Measurements from ENCODE around the gene LRRC3. TPM values are rescaled to one million over a fixed set of nuclear protein-coding genes. Genes with fewer than 3 reads are reported as not detected.

LRRC3 gene
- total RNA-seq, 1 donor from 2014 or later = 10.1 TPM

- H3K27me3 Mint-ChIP-seq (ENCODE audit: low read depth) = no peaks in the 10 kb centered on the region
- no peaks in the 10 kb centered on the region for H3K9me3 Mint-ChIP-seq
- no peak overlapping the region for H3K4me3 Mint-ChIP-seq
- H3K4me1 Mint-ChIP-seq = peaks cover 11% of the 10 kb centered on the region
- no peak for DNase-seq (ENCODE audit: low read depth, low spot score)
- no peaks in the 10 kb centered on the region for H3K36me3 Mint-ChIP-seq (ENCODE audit: low read depth)
- no peak for TF ChIP-seq CTCF (conservative IDR thresholded peaks at IDR 0.05)
- H3K27ac Mint-ChIP-seq (ENCODE audit: unreplicated experiment) = no peak overlapping the region
Observed at GRCh38 chr21:44508711-44509445, 53.6 kb downstream of the LRRC3 start.

GRCh38 chr21:44509539-44509938, 54.2 kb downstream of the LRRC3 start:
- H3K4me3 Mint-ChIP-seq = no peak overlapping the region
- H3K4me1 Mint-ChIP-seq = peaks cover 11% of the 10 kb centered on the region
- no peaks in the 10 kb centered on the region for H3K9me3 Mint-ChIP-seq
- no peak for DNase-seq (ENCODE audit: low read depth, low spot score)
- H3K36me3 Mint-ChIP-seq (ENCODE audit: low read depth) = no peaks in the 10 kb centered on the region
- no peak overlapping the region for H3K27ac Mint-ChIP-seq (ENCODE audit: unreplicated experiment)
- TF ChIP-seq CTCF (conservative IDR thresholded peaks at IDR 0.05) = no peak
- H3K27me3 Mint-ChIP-seq (ENCODE audit: low read depth) = no peaks in the 10 kb centered on the region

- H3K27ac Mint-ChIP-seq (ENCODE audit: unreplicated experiment) = no peak overlapping the region
Observed at GRCh38 chr21:44510109-44510507, 54.8 kb downstream of the LRRC3 start.

GRCh38 chr21:44510508-44511218, 55.4 kb downstream of the LRRC3 start:
- peak; percentile 92 for TF ChIP-seq CTCF (conservative IDR thresholded peaks at IDR 0.05)
- peak; percentile 60 for DNase-seq (ENCODE audit: low read depth, low spot score)
- no peaks in the 10 kb centered on the region for H3K27me3 Mint-ChIP-seq (ENCODE audit: low read depth)
- no peaks in the 10 kb centered on the region for H3K36me3 Mint-ChIP-seq (ENCODE audit: low read depth)
- no peak overlapping the region for H3K4me3 Mint-ChIP-seq
- no peaks in the 10 kb centered on the region for H3K9me3 Mint-ChIP-seq
- H3K27ac Mint-ChIP-seq (ENCODE audit: unreplicated experiment) = no peak overlapping the region
- H3K4me1 Mint-ChIP-seq = peaks cover 6% of the 10 kb centered on the region

More at GRCh38 chr21:44510109-44510507, 54.8 kb downstream of the LRRC3 start:
- no peak overlapping the region for H3K4me3 Mint-ChIP-seq
- H3K27me3 Mint-ChIP-seq (ENCODE audit: low read depth) = no peaks in the 10 kb centered on the region
- peaks cover 11% of the 10 kb centered on the region for H3K4me1 Mint-ChIP-seq
- no peak for TF ChIP-seq CTCF (conservative IDR thresholded peaks at IDR 0.05)
- no peak for DNase-seq (ENCODE audit: low read depth, low spot score)
- H3K36me3 Mint-ChIP-seq (ENCODE audit: low read depth) = no peaks in the 10 kb centered on the region
- no peaks in the 10 kb centered on the region for H3K9me3 Mint-ChIP-seq

GRCh38 chr21:44511219-44511937, 56.1 kb downstream of the LRRC3 start:
- Mint-ChIP-seq H3K27ac (ENCODE audit: unreplicated experiment) (no peak overlapping the region), H3K4me1 (no peaks in the 10 kb centered on the region)
- no peak for DNase-seq (ENCODE audit: low read depth, low spot score)

More at GRCh38 chr21:44511219-44511937, 56.1 kb downstream of the LRRC3 start:
- Mint-ChIP-seq H3K9me3 (no peaks in the 10 kb centered on the region), H3K36me3 (ENCODE audit: low read depth) (no peaks in the 10 kb centered on the region), H3K27me3 (ENCODE audit: low read depth) (no peaks in the 10 kb centered on the region), H3K4me3 (no peak overlapping the region)
- TF ChIP-seq CTCF (conservative IDR thresholded peaks at IDR 0.05) = no peak

Other genes starting within 250 kb of the LRRC3 start
- gene ICOSLG, start 214.6 kb upstream of the LRRC3 start, total RNA-seq = 0.07 and 0.09 TPM in 2 replicates
- gene DNMT3L, start 193.6 kb upstream of the LRRC3 start, total RNA-seq = not detected in 2 replicates
- not detected in 2 replicates for gene AIRE, start 169.6 kb upstream of the LRRC3 start, total RNA-seq
- 94.7 and 96.1 TPM in 2 replicates for gene PFKL, start 155.5 kb upstream of the LRRC3 start, total RNA-seq
- gene CFAP410, start 116.1 kb upstream of the LRRC3 start, total RNA-seq = 23.9 and 24.6 TPM in 2 replicates
- gene TRPM2, start 101.9 kb upstream of the LRRC3 start, total RNA-seq = not detected in 2 replicates
- gene KRTAP10-1, start 84.7 kb downstream of the LRRC3 start, total RNA-seq = not detected in 2 replicates
- gene KRTAP10-2, start 96.0 kb downstream of the LRRC3 start, total RNA-seq = not detected in 2 replicates
- gene KRTAP10-3, start 103.3 kb downstream of the LRRC3 start, total RNA-seq = not detected in 2 replicates
- not detected in 2 replicates for gene KRTAP10-4, start 118.2 kb downstream of the LRRC3 start, total RNA-seq
- not detected in 2 replicates for gene KRTAP10-5, start 125.1 kb downstream of the LRRC3 start, total RNA-seq
- gene KRTAP10-6, start 137.0 kb downstream of the LRRC3 start, total RNA-seq = not detected in 2 replicates
- gene KRTAP10-7, start 145.1 kb downstream of the LRRC3 start, total RNA-seq = not detected in 2 replicates
- gene KRTAP10-8, start 156.6 kb downstream of the LRRC3 start, total RNA-seq = not detected in 2 replicates
- not detected in 2 replicates for gene KRTAP10-9, start 171.6 kb downstream of the LRRC3 start, total RNA-seq
- gene KRTAP10-10, start 181.8 kb downstream of the LRRC3 start, total RNA-seq = not detected in 2 replicates
- not detected in 2 replicates for gene KRTAP10-11, start 190.9 kb downstream of the LRRC3 start, total RNA-seq
- not detected in 2 replicates for gene KRTAP12-4, start 199.1 kb downstream of the LRRC3 start, total RNA-seq
- not detected in 2 replicates for gene KRTAP12-3, start 202.4 kb downstream of the LRRC3 start, total RNA-seq
- gene KRTAP12-2, start 211.4 kb downstream of the LRRC3 start, total RNA-seq = not detected in 2 replicates
- not detected in 2 replicates for gene KRTAP12-1, start 226.7 kb downstream of the LRRC3 start, total RNA-seq
- gene KRTAP10-12, start 241.7 kb downstream of the LRRC3 start, total RNA-seq = not detected in 2 replicates

All from neural crest cell (in vitro differentiated cells).